Measurements from ENCODE around the gene HOXA11. TPM values are rescaled to one million over a fixed set of nuclear protein-coding genes. Genes with fewer than 3 reads are reported as not detected.

HOXA11 gene
- total RNA-seq, 4 donors from 2014 or later, result not detected

- TF ChIP-seq CTCF (IDR thresholded peaks at IDR 0.05), result no peak
- no peak for TF ChIP-seq POLR2A (IDR thresholded peaks at IDR 0.05)
- no peak for DNase-seq
- Histone ChIP-seq H3K9me3 (no peaks in the 10 kb centered on the region), H3K4me3 (replicated peaks in 1 of 3) (no peak overlapping the region), H3K27me3 (peaks cover 90% of the 10 kb centered on the region), H3K27ac (no peak overlapping the region), H3K36me3 (no peaks in the 10 kb centered on the region), H3K4me1 (peaks cover 19 to 39% of the 10 kb centered on the region in 2 donors)
- WGBS, 2 donors, result 18 to 28% methylated on average over 4 of the region's 4 CpGs
- intact Hi-C loops (cut with DNase I), result no loop called here
Measured at GRCh38 chr7:27186668-27187474, 1.8 kb upstream of the HOXA11 start.

- Histone ChIP-seq H3K27ac (no peak overlapping the region), H3K4me3 (replicated peaks in 1 of 3) (no peak overlapping the region), H3K36me3 (no peaks in the 10 kb centered on the region), H3K4me1 (peaks cover 19 to 38% of the 10 kb centered on the region in 2 donors), H3K9me3 (no peaks in the 10 kb centered on the region), H3K27me3 (peaks cover 89% of the 10 kb centered on the region)
- intact Hi-C loops (cut with DNase I), result no loop called here
- TF ChIP-seq POLR2A (IDR thresholded peaks at IDR 0.05), result no peak
- TF ChIP-seq CTCF (IDR thresholded peaks at IDR 0.05), result no peak
- no peak for DNase-seq
- WGBS, 2 donors, result 7 to 9% methylated on average over 24 of the region's 24 CpGs
Measured at GRCh38 chr7:27185854-27186667, 1.0 kb upstream of the HOXA11 start.

GRCh38 chr7:27184337-27185012, 557 bp downstream of the HOXA11 start:
- H3K4me3 ChIP-seq (replicated peaks in 1 of 3), result peak overlapping the region in 1 of 3 donors; percentile 4
- H3K36me3 ChIP-seq, result no peaks in the 10 kb centered on the region
- H3K9me3 ChIP-seq, result no peaks in the 10 kb centered on the region
- no peak for TF ChIP-seq POLR2A (IDR thresholded peaks at IDR 0.05)
- 5 to 10% methylated on average over 30 to 34 of the region's 72 CpGs for WGBS, 2 donors
- H3K27me3 ChIP-seq, result peaks cover 96% of the 10 kb centered on the region
- H3K4me1 ChIP-seq, result peaks cover 23 to 43% of the 10 kb centered on the region in 2 donors
- intact Hi-C loops (cut with DNase I), result no loop called here
- no peak for DNase-seq
- no peak overlapping the region for H3K27ac ChIP-seq

- Histone ChIP-seq H3K4me1 (peaks cover 21 to 40% of the 10 kb centered on the region in 2 donors), H3K27me3 (peaks cover 96% of the 10 kb centered on the region), H3K9me3 (no peaks in the 10 kb centered on the region), H3K36me3 (no peaks in the 10 kb centered on the region), H3K4me3 (replicated peaks in 1 of 3) (peak overlapping the region in 1 of 3 donors; percentile 4), H3K27ac (no peak overlapping the region)
- TF ChIP-seq POLR2A (IDR thresholded peaks at IDR 0.05) (no peak), CTCF (IDR thresholded peaks at IDR 0.05) (no peak)
- intact Hi-C loops (cut with DNase I), result no loop called here
- WGBS, 2 donors, result 6 to 8% methylated on average over 29 to 30 of the region's 30 CpGs
- no peak for DNase-seq
Measured at GRCh38 chr7:27183682-27184336, 1.2 kb downstream of the HOXA11 start.
